ENCODE data around the gene KIFAP3.

GRCh38 chr1:169892927-169893644 is 181.4 kb downstream of the KIFAP3 start:
- no peak for TF ChIP-seq YY1 (IDR thresholded peaks at IDR 0.05; ENCODE audit: insufficient read depth, insufficient read length)
- TF ChIP-seq ZNF274 (IDR thresholded peaks at IDR 0.05; ENCODE audit: low read depth, low read length), result no peak
- no peak for TF ChIP-seq SUZ12 (IDR thresholded peaks at IDR 0.05; ENCODE audit: extremely low read depth, insufficient read depth, insufficient read length)

All from NT2/D1 (cell line).